ENCODE measurements around the gene HCLS1. TPM values are rescaled to one million over a fixed set of nuclear protein-coding genes. Genes with fewer than 3 reads are reported as not detected.

The HCLS1 gene
- total and polyA plus RNA-seq, 10 donors: 207 to 554 (median 349) TPM

DNA sequence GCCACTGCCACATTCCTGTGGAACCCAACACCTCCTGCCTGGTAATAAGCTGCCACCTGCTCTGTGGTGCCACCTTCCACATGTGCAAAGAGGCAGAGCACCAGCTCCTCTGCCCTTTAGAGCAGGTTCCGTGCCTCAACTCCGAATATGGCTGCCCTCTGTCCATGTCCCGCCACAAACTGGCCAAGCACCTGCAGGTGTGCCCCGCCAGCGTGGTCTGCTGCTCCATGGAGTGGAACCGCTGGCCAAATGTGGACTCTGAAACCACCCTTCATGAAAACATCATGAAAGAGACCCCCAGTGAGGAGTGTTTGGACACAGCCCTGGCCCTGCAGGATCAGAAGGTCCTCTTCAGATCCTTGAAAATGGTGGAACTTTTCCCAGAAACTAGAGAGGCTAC is 39.2 kb downstream of the HCLS1 start:
- Histone ChIP-seq H3K27me3 (replicated peaks in 1 of 7) (no peaks in the 10 kb centered on the region), H3K36me3 (no peaks in the 10 kb centered on the region), H3K27ac (no peak overlapping the region), H3K4me1 (no peaks in the 10 kb centered on the region), H3K9me3 (no peaks in the 10 kb centered on the region), H3K4me3 (no peak overlapping the region)
- intact Hi-C loops (cut with DNase I; ENCODE audit: low total_unique reads): no loop called here
- no peak for DNase-seq
- 88 to 94% (median 92%) methylated on average over 6 of the region's 6 CpGs for WGBS, 5 donors
- TF ChIP-seq POLR2A (IDR thresholded peaks at IDR 0.05): no peak
- TF ChIP-seq POLR2AphosphoS5 (IDR thresholded peaks at IDR 0.05): no peak
- TF ChIP-seq, protein P1, sequence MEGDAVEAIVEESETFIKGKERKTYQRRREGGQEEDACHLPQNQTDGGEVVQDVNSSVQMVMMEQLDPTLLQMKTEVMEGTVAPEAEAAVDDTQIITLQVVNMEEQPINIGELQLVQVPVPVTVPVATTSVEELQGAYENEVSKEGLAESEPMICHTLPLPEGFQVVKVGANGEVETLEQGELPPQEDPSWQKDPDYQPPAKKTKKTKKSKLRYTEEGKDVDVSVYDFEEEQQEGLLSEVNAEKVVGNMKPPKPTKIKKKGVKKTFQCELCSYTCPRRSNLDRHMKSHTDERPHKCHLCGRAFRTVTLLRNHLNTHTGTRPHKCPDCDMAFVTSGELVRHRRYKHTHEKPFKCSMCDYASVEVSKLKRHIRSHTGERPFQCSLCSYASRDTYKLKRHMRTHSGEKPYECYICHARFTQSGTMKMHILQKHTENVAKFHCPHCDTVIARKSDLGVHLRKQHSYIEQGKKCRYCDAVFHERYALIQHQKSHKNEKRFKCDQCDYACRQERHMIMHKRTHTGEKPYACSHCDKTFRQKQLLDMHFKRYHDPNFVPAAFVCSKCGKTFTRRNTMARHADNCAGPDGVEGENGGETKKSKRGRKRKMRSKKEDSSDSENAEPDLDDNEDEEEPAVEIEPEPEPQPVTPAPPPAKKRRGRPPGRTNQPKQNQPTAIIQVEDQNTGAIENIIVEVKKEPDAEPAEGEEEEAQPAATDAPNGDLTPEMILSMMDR (IDR thresholded peaks at IDR 0.05 in 8 of 11, conservative IDR thresholded peaks at IDR 0.05 in 3 of 11): no peak

DNA sequence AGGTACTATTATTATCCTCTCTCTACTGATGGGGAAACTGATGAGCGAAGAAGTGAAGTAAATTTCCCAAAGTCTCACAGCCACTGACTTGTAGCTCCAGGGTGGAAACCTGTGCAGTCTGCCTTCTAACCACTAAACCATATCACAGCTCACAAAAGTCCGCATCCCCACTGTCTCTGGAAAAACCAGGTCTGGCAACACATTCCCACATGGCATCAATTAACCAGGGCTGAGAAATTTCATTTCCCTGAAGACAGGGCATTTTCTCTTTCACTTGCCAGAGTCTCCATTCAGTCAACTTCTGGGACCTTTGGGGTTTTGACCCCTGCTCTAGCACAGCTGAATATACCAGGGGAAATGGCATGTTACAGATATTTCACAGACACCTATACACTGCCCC is 41.0 kb downstream of the HCLS1 start:
- H3K4me1 ChIP-seq: no peaks in the 10 kb centered on the region

DNA sequence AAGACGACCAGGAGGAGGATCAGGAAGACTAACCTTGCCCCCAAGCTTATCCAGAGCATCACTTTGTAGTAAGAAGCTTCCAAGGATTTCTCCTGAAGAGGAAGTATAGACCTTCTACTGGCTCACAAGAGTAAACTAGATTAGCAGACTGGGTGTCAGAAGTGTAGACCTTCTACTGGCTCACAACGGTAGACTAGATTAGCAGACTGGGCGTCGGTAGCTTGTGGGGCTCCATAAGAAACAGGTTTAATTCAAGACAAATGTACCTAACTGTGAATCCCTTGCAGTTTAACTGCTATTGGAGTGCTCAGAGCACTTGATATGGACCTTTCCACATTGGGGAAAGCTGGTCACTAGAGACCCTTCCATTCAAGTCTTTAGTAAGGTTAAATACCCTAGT is 54.6 kb downstream of the HCLS1 start:
- no peaks in the 10 kb centered on the region for H3K27me3 ChIP-seq (replicated peaks in 1 of 7)
- no peaks in the 10 kb centered on the region for H3K36me3 ChIP-seq
- no peak overlapping the region for H3K4me3 ChIP-seq
- DNase-seq: no peak
- intact Hi-C loops (cut with DNase I; ENCODE audit: low total_unique reads): no loop called here
- no peak overlapping the region for H3K27ac ChIP-seq
- WGBS, 5 donors: 87 to 97% (median 93%) methylated on average over 4 of the region's 4 CpGs
- H3K4me1 ChIP-seq: no peaks in the 10 kb centered on the region
- H3K9me3 ChIP-seq: no peaks in the 10 kb centered on the region
- no peak for TF ChIP-seq POLR2A (IDR thresholded peaks at IDR 0.05)
- TF ChIP-seq, protein P1 (IDR thresholded peaks at IDR 0.05 in 8 of 11, conservative IDR thresholded peaks at IDR 0.05 in 3 of 11): no peak
- TF ChIP-seq POLR2AphosphoS5 (IDR thresholded peaks at IDR 0.05): no peak

More for the DNA sequence above, 41.0 kb downstream of the HCLS1 start:
- Histone ChIP-seq H3K27me3 (replicated peaks in 1 of 7) (no peaks in the 10 kb centered on the region), H3K4me3 (no peak overlapping the region), H3K36me3 (no peaks in the 10 kb centered on the region), H3K9me3 (no peaks in the 10 kb centered on the region), H3K27ac (no peak overlapping the region)
- intact Hi-C loops (cut with DNase I; ENCODE audit: low total_unique reads): no loop called here
- no peak for DNase-seq
- 91 to 94% (median 92%) methylated on average over 2 of the region's 2 CpGs for WGBS, 5 donors
- TF ChIP-seq POLR2AphosphoS5 (IDR thresholded peaks at IDR 0.05) (no peak), POLR2A (IDR thresholded peaks at IDR 0.05) (no peak)
- TF ChIP-seq, protein P1 (IDR thresholded peaks at IDR 0.05 in 8 of 11, conservative IDR thresholded peaks at IDR 0.05 in 3 of 11): no peak

DNA sequence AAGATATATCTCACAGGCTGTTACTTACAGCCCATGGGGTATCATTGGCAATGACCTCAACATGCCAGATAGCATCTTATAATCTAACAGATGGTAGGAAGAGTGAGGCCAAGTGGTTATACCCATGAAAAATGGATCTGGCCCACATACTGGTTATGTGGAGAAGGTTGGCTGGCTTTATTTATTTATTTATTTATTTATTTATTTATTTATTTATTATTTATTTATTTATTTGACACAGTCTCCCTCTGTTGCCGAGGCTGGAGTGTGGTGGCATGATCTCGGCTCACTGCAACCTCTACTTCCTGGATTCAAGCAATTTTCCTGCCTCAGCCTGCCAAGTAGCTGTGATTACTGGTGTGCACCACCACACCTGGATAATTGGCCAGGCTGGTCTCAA is 55.9 kb downstream of the HCLS1 start:
- Histone ChIP-seq H3K36me3 (no peaks in the 10 kb centered on the region), H3K27ac (no peak overlapping the region), H3K9me3 (no peaks in the 10 kb centered on the region), H3K4me1 (no peaks in the 10 kb centered on the region), H3K27me3 (replicated peaks in 1 of 7) (no peaks in the 10 kb centered on the region), H3K4me3 (no peak overlapping the region)
- intact Hi-C loops (cut with DNase I; ENCODE audit: low total_unique reads): no loop called here
- no peak for DNase-seq
- 90 to 98% (median 94%) methylated on average over 2 of the region's 2 CpGs for WGBS, 5 donors
- TF ChIP-seq POLR2A (IDR thresholded peaks at IDR 0.05) (no peak), POLR2AphosphoS5 (IDR thresholded peaks at IDR 0.05) (no peak)
- TF ChIP-seq, protein P1 (IDR thresholded peaks at IDR 0.05 in 8 of 11, conservative IDR thresholded peaks at IDR 0.05 in 3 of 11): no peak
